Central memory CD8-positive, alpha-beta T cell (primary cell): ENCODE measurements around the gene FAM227B.

Experiments
- ATAC-seq: fragments of 150-1000 bp; cut with Tn5 transposase; replicated peaks from 2 replicates; pipeline ENCODE4 v1.10.0; 2022; ENCODE audit warnings: mild to moderate bottlenecking, moderate FRiP score, moderate number of reproducible peaks; ENCODE audit not compliant: poor library complexity, severe bottlenecking; ENCODE audit errors: extremely low read depth
- DNase-seq, 2 donors: peaks; one replicate each; pipeline ENCODE4 v3.0.0; 2021; ENCODE audit warnings: low spot score in 2 of 2
- H3K27ac Mint-ChIP-seq: one replicate; pipeline ENCODE4 v1.8.0; 2022; ENCODE audit warnings: low read depth, mild to moderate bottlenecking, moderate library complexity, mixed read lengths
- H3K27me3 Mint-ChIP-seq: one replicate; pipeline ENCODE4 v1.8.0; 2022; ENCODE audit warnings: mixed read lengths
- H3K36me3 Mint-ChIP-seq: one replicate; pipeline ENCODE4 v1.8.0; 2022; ENCODE audit warnings: mild to moderate bottlenecking, moderate library complexity, mixed read lengths; ENCODE audit not compliant: insufficient read depth
- H3K4me1 Mint-ChIP-seq: one replicate; pipeline ENCODE4 v1.8.0; 2022; ENCODE audit warnings: mixed read lengths
- H3K4me3 Mint-ChIP-seq: one replicate; pipeline ENCODE4 v1.8.0; 2022; ENCODE audit warnings: mild to moderate bottlenecking, moderate library complexity, mixed read lengths
- H3K9me3 Mint-ChIP-seq: one replicate; pipeline ENCODE4 v1.8.0; 2022; ENCODE audit warnings: mixed read lengths

Gene FAM227B

GRCh38 chr15:49441816-49442215, 178.8 kb downstream of the FAM227B start:
- H3K27me3 Mint-ChIP-seq: no peaks in the 10 kb centered on the region
- ATAC-seq (no peak), DNase-seq (no peak)
- no peaks in the 10 kb centered on the region for H3K36me3 Mint-ChIP-seq
- H3K27ac Mint-ChIP-seq: no peak overlapping the region
- H3K9me3 Mint-ChIP-seq: no peaks in the 10 kb centered on the region
- H3K4me3 Mint-ChIP-seq: no peak overlapping the region
- peaks cover 11% of the 10 kb centered on the region for H3K4me1 Mint-ChIP-seq

GRCh38 chr15:49441356-49441755, 179.3 kb downstream of the FAM227B start:
- Mint-ChIP-seq H3K4me3 (no peak overlapping the region), H3K9me3 (no peaks in the 10 kb centered on the region), H3K4me1 (peaks cover 11% of the 10 kb centered on the region), H3K27ac (no peak overlapping the region), H3K27me3 (no peaks in the 10 kb centered on the region), H3K36me3 (no peaks in the 10 kb centered on the region)
- no peak for ATAC-seq
- DNase-seq: no peak

- H3K36me3 Mint-ChIP-seq: no peaks in the 10 kb centered on the region
- no peak overlapping the region for H3K4me3 Mint-ChIP-seq
- ATAC-seq (no peak), DNase-seq (no peak)
- peaks cover 11% of the 10 kb centered on the region for H3K4me1 Mint-ChIP-seq
- H3K9me3 Mint-ChIP-seq: no peaks in the 10 kb centered on the region
- H3K27ac Mint-ChIP-seq: no peak overlapping the region
- no peaks in the 10 kb centered on the region for H3K27me3 Mint-ChIP-seq
Observed at GRCh38 chr15:49439678-49440395, 180.8 kb downstream of the FAM227B start.

- Mint-ChIP-seq H3K36me3 (no peaks in the 10 kb centered on the region), H3K9me3 (no peaks in the 10 kb centered on the region), H3K27ac (no peak overlapping the region), H3K4me1 (peaks cover 11% of the 10 kb centered on the region), H3K27me3 (peaks cover 2% of the 10 kb centered on the region), H3K4me3 (no peak overlapping the region)
- no peak for DNase-seq
- ATAC-seq: no peak
Observed at GRCh38 chr15:49438962-49439631, 181.5 kb downstream of the FAM227B start.

GRCh38 chr15:49436751-49437150, 183.9 kb downstream of the FAM227B start:
- DNase-seq: no peak
- H3K36me3 Mint-ChIP-seq: no peaks in the 10 kb centered on the region
- H3K4me3 Mint-ChIP-seq: no peak overlapping the region
- no peaks in the 10 kb centered on the region for H3K9me3 Mint-ChIP-seq
- no peak for ATAC-seq
- peaks cover 9% of the 10 kb centered on the region for H3K27me3 Mint-ChIP-seq
- no peak overlapping the region for H3K27ac Mint-ChIP-seq
- H3K4me1 Mint-ChIP-seq: peaks cover 11% of the 10 kb centered on the region

- peaks cover 11% of the 10 kb centered on the region for H3K4me1 Mint-ChIP-seq
- no peak overlapping the region for H3K27ac Mint-ChIP-seq
- no peaks in the 10 kb centered on the region for H3K9me3 Mint-ChIP-seq
- ATAC-seq (no peak), DNase-seq (no peak)
- H3K36me3 Mint-ChIP-seq: no peaks in the 10 kb centered on the region
- H3K4me3 Mint-ChIP-seq: no peak overlapping the region
- H3K27me3 Mint-ChIP-seq: peaks cover 19% of the 10 kb centered on the region
Observed at GRCh38 chr15:49435174-49435573, 185.4 kb downstream of the FAM227B start.

GRCh38 chr15:49430046-49430445, 190.6 kb downstream of the FAM227B start:
- Mint-ChIP-seq H3K27me3 (peaks cover 34% of the 10 kb centered on the region), H3K27ac (no peak overlapping the region), H3K4me1 (no peaks in the 10 kb centered on the region), H3K4me3 (no peak overlapping the region), H3K9me3 (no peaks in the 10 kb centered on the region), H3K36me3 (no peaks in the 10 kb centered on the region)
- no peak for DNase-seq
- no peak for ATAC-seq

GRCh38 chr15:49428409-49429095, 192.1 kb downstream of the FAM227B start:
- Mint-ChIP-seq H3K36me3 (no peaks in the 10 kb centered on the region), H3K27me3 (peaks cover 27% of the 10 kb centered on the region), H3K9me3 (no peaks in the 10 kb centered on the region), H3K4me3 (no peak overlapping the region), H3K4me1 (no peaks in the 10 kb centered on the region), H3K27ac (no peak overlapping the region)
- ATAC-seq: no peak
- DNase-seq: no peak

GRCh38 chr15:49427372-49427771, 193.2 kb downstream of the FAM227B start:
- H3K4me1 Mint-ChIP-seq: no peaks in the 10 kb centered on the region
- H3K36me3 Mint-ChIP-seq: no peaks in the 10 kb centered on the region
- H3K27ac Mint-ChIP-seq: no peak overlapping the region
- no peak for DNase-seq
- no peak overlapping the region for H3K4me3 Mint-ChIP-seq
- peaks cover 25% of the 10 kb centered on the region for H3K27me3 Mint-ChIP-seq
- H3K9me3 Mint-ChIP-seq: no peaks in the 10 kb centered on the region
- no peak for ATAC-seq

- ATAC-seq: no peak
- DNase-seq: no peak
- Mint-ChIP-seq H3K4me3 (no peak overlapping the region), H3K9me3 (no peaks in the 10 kb centered on the region), H3K4me1 (peaks cover 4% of the 10 kb centered on the region), H3K27ac (no peak overlapping the region), H3K36me3 (peaks cover 2% of the 10 kb centered on the region), H3K27me3 (peaks cover 15% of the 10 kb centered on the region)
Observed at GRCh38 chr15:49424954-49425353, 195.7 kb downstream of the FAM227B start.

- H3K27me3 Mint-ChIP-seq: peaks cover 15% of the 10 kb centered on the region
- DNase-seq: no peak
- H3K36me3 Mint-ChIP-seq: peaks cover 2% of the 10 kb centered on the region
- ATAC-seq: no peak
- no peak overlapping the region for H3K27ac Mint-ChIP-seq
- H3K4me1 Mint-ChIP-seq: peaks cover 4% of the 10 kb centered on the region
- H3K9me3 Mint-ChIP-seq: no peaks in the 10 kb centered on the region
- no peak overlapping the region for H3K4me3 Mint-ChIP-seq
Observed at GRCh38 chr15:49423901-49424550, 196.6 kb downstream of the FAM227B start.

- peaks cover 2% of the 10 kb centered on the region for H3K36me3 Mint-ChIP-seq
- H3K27me3 Mint-ChIP-seq: peaks cover 9% of the 10 kb centered on the region
- ATAC-seq (no peak), DNase-seq (no peak)
- peak within 1 kb of the TSS; percentile 63 for H3K27ac Mint-ChIP-seq
- H3K4me1 Mint-ChIP-seq: peaks cover 4% of the 10 kb centered on the region
- no peaks in the 10 kb centered on the region for H3K9me3 Mint-ChIP-seq
- peak within 1 kb of the TSS; percentile 6 for H3K4me3 Mint-ChIP-seq
Observed at GRCh38 chr15:49423021-49423420, 197.6 kb downstream of the FAM227B start, which contains the start of gene FGF7. Gene FGF7, plus strand, starts transcription at chr15:49423242. Its CDS starts 1,056 bp downstream, at chr15:49424298.
